Spleen (tissue), 3 donors: ENCODE data around the gene MATN3.

Experiments used
- POLR2A ChIP-seq, 3 donors: fragments of 450-650 bp; IDR thresholded peaks; one replicate each; pipeline ENCODE4 v1.5.1; 2017; ENCODE audit warnings: antibody characterized with exemption in 3 of 3, mild to moderate bottlenecking in 1 of 3
- POLR2AphosphoS5 ChIP-seq, 3 donors: sonication (generic); formaldehyde crosslinking; IDR thresholded peaks; one replicate each; pipeline ENCODE4 v1.5.1; 2017; ENCODE audit warnings: antibody characterized with exemption in 3 of 3

GRCh38 chr2:19942199-19942598, 70.3 kb downstream of the MATN3 start:
- TF ChIP-seq POLR2AphosphoS5 (IDR thresholded peaks at IDR 0.05), result no peak
- TF ChIP-seq POLR2A (IDR thresholded peaks at IDR 0.05), result no peak
